Fibroblast of skin of right quadriceps (primary cell): Measurements from ENCODE around the gene DHX34.
"Not testable (repeated sequence)": the region's sequence is repeated elsewhere in the genome, so short reads cannot be mapped to it uniquely, and the experiment has no call there.

Experiments used
- DNase-seq: peaks from one replicate; pipeline ENCODE4 v3.0.0-alpha.2; 2013

DHX34 gene, protein sequence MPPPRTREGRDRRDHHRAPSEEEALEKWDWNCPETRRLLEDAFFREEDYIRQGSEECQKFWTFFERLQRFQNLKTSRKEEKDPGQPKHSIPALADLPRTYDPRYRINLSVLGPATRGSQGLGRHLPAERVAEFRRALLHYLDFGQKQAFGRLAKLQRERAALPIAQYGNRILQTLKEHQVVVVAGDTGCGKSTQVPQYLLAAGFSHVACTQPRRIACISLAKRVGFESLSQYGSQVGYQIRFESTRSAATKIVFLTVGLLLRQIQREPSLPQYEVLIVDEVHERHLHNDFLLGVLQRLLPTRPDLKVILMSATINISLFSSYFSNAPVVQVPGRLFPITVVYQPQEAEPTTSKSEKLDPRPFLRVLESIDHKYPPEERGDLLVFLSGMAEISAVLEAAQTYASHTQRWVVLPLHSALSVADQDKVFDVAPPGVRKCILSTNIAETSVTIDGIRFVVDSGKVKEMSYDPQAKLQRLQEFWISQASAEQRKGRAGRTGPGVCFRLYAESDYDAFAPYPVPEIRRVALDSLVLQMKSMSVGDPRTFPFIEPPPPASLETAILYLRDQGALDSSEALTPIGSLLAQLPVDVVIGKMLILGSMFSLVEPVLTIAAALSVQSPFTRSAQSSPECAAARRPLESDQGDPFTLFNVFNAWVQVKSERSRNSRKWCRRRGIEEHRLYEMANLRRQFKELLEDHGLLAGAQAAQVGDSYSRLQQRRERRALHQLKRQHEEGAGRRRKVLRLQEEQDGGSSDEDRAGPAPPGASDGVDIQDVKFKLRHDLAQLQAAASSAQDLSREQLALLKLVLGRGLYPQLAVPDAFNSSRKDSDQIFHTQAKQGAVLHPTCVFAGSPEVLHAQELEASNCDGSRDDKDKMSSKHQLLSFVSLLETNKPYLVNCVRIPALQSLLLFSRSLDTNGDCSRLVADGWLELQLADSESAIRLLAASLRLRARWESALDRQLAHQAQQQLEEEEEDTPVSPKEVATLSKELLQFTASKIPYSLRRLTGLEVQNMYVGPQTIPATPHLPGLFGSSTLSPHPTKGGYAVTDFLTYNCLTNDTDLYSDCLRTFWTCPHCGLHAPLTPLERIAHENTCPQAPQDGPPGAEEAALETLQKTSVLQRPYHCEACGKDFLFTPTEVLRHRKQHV

DNA sequence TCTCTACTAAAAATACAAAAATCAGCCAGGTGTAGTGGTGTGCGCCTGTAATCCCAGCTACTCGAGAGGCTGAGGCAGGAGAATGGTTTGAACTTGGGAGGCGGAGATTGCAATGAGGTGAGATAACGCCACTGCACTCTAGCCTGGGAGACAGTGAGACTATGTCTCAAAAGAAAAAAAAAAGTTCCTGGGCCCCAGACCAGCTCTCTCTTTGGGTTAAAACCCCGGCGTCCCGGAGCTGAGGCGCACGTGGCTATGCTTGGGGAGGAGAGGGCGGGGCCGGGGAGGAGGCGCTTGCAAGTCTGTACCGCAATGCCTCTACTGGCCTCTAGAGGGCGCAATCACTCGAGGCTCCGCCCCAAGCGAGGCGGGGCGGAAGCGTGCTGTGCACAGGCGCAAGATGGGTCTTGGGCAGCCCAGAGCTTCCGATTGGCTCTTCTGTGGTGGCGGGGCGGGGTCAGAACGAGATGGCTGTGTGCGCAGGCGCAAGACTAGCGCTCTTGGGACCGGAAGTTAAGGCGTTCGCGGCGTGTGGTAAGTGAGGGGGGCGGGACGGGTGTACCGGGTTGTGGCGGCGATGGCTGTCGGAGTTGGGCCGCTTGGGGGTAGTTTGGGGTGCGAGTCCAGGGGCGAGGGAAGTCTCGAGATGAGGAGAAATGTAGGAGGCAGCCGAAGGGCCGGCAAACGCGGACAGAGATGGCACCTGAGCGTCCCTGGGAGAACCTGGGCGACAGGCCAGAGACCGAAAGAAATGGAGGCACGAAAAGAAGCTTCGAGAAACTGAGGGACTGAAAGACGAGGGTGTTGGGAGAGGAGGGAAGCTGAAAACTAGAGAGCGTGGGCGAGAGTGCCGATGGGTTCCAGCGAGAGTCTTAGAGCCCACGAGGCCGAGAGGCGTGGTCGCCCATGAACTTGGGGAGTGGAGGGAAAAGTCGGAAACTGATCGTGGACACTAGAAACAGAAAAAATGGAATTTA is at the start of gene DHX34:
DHX34 (plus strand) TSS at position 497 of the 977 bp plus-strand sequence. CDS start 3,716 bp downstream, outside the sequence.
- DNase-seq: peak; percentile 98

DNA sequence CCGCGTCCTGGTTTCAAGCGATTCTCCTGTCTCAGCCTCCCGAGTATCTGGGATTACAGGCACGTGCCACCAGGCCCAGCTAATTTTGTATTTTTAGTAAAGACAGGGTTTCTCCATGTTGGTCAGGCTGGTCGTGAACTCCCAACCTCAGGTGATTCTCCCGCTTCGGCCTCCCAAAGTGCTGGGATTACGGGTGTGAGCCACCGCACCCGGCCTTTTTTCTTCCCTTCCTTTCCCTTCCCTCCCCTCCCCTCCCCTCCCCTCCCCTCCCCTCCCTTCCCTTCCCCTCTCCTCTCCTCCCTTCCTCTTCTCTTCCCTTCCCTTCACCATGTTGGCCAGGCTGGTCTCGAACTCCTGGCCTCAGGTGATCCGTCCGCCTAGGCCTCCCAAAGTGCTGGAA is 48.2 kb upstream of the DHX34 start:
- DNase-seq: not testable (repeated sequence)

DNA sequence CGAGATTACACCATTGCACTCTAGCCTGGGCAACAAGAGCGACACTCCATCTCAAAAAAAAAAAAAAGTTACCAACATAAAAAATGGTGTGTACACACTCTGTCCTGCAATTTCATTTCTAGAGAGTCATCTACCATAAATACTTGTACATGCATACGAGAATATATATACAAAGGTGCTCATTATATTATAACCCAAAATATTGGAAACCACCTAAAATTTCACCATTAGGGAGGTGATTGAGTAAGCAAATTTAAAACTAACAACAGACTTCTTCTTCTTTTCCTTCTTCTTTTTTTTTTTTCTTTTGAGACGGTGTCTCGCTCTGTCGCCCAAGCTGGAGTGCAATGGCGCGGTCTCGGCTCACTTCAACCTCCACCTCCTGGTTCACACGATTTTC is 46.9 kb upstream of the DHX34 start:
- no peak for DNase-seq

DNA sequence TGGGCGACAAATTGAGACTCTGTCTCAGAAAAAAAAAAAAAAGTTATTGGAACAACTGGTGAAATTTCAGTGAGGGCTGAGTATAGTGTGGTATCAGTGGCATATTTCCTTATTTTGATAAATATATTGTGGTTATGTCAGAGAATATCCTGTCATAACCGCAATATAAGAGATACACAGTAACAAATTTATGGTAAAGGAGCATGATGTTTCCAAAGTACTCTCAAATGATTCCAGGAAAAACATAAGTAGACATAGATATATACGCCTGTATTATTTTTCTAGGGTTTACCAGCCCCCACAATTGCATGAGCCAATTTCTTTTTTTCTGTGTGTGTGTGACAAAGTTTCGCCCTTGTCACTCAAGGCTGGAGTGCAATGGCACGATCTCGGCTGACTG is 45.1 kb upstream of the DHX34 start:
- no peak for DNase-seq

- DNase-seq: peak; percentile 91
These were observed 43.8 kb upstream of the DHX34 start for GRCh38 chr19:47305309-47305751.

- no peak for DNase-seq
These were observed 42.8 kb upstream of the DHX34 start for GRCh38 chr19:47306303-47306702.

DNA sequence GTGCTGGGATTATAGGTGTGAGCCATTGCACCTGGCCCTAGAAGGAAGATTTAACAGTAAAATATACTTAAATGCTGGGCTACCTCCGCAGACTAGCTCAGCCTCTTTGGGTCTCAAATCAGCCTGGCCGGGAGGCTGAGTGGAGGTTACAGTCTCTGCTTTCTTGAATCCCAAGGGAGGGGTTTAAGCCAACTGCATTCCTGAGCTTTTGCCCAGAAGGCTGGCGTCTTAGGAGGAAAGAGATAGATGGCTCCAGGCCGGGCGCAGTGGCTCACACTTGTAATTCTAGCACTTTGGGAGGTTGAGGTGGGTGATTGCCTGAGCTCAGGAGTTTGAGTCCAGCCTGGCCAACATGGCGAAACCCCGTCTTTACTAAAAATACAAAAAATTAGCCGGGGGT is 40.1 kb upstream of the DHX34 start:
- peak; percentile 30 for DNase-seq

GRCh38 chr19:47309608-47310007 is 39.5 kb upstream of the DHX34 start, which contains the start of gene C5AR1:
Gene C5AR1 (plus strand): TSS chr19:47309861. CDS start chr19:47309896, 35 bp downstream.
- no peak for DNase-seq

- no peak for DNase-seq
These were observed 38.8 kb upstream of the DHX34 start for GRCh38 chr19:47310323-47310722.

- peak; percentile 43 for DNase-seq
These were observed 38.3 kb upstream of the DHX34 start for GRCh38 chr19:47310819-47311218.

GRCh38 chr19:47312366-47313006 is 36.6 kb upstream of the DHX34 start:
- DNase-seq: no peak

GRCh38 chr19:47313754-47314295 is 35.3 kb upstream of the DHX34 start:
- no peak for DNase-seq

DNA sequence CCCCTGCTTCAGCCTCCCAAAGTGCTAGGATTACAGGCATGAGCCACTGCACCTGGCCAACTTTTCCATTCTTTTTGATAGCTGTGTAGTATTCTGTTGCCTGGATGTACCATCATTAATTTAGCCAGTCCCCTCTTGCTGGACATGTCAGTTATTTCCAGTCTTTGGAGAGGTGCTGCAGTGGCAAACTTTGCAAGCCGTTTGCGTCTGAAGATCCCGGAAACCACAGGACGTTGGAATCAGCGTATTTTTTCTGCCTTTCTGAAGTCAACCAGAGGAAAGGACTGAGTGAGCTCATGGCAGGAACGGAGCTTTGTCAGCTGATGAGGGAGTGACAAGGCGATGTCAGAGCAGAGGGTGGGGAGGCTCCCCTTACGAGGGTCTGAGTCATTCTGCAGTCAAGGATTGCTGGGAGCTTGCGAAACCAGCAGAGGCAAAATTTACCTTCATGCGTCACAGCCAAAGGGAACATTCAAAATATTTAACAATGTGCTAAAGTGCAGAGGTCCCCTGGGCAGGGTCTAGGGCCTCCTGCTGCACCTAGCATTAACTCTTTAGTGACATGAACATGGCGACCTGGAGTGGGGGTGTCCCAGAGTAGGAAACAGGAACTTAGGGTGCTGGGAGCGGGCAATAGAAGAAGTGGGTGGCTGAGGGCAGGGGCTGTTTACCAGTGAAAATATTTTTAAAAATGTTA is 33.8 kb upstream of the DHX34 start:
- peak; percentile 87 for DNase-seq

DNA sequence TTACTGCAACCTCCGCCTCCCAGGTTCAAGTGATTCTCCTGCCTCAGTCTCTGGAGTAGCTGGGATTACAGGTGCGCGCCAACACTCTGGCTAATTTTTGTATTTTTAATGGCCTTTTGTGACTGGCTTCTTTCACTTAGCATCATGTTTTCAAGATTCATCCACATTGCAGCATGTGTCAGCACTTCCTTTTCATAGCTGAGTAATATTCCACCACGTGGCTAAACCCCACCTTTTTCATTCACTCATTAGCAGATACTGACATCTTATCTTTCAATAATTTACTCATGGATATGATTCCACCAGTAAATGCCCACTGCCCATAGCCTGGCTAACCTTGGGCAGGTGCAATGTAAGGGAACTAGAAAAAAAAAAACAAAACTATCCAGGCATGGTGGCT is 32.6 kb upstream of the DHX34 start:
- no peak for DNase-seq

DNA sequence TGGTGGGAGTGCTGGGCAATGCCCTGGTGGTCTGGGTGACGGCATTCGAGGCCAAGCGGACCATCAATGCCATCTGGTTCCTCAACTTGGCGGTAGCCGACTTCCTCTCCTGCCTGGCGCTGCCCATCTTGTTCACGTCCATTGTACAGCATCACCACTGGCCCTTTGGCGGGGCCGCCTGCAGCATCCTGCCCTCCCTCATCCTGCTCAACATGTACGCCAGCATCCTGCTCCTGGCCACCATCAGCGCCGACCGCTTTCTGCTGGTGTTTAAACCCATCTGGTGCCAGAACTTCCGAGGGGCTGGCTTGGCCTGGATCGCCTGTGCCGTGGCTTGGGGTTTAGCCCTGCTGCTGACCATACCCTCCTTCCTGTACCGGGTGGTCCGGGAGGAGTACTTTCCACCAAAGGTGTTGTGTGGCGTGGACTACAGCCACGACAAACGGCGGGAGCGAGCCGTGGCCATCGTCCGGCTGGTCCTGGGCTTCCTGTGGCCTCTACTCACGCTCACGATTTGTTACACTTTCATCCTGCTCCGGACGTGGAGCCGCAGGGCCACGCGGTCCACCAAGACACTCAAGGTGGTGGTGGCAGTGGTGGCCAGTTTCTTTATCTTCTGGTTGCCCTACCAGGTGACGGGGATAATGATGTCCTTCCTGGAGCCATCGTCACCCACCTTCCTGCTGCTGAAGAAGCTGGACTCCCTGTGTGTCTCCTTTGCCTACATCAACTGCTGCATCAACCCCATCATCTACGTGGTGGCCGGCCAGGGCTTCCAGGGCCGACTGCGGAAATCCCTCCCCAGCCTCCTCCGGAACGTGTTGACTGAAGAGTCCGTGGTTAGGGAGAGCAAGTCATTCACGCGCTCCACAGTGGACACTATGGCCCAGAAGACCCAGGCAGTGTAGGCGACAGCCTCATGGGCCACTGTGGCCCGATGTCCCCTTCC is 28.9 kb upstream of the DHX34 start:
- no peak for DNase-seq

GRCh38 chr19:47321630-47322029 is 27.5 kb upstream of the DHX34 start:
- DNase-seq: no peak

DNA sequence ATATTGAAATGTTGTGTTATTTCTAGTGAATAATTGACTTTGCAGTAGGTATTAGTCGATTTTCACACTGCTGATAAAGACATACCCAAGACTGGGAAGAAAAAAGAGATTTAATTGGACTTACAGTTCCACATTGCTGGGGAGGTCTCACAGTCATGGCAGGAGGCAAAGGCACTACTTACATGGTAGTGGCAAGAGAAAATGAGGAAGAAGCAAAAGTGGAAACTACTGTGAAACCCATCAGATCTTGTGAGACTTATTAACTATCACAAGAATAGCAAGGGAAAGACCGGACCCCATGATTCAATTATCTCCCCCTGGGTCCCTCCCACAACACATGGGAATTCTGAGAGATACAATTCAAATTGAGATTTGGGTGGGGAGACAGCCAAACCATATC is 27.1 kb upstream of the DHX34 start:
- no peak for DNase-seq

GRCh38 chr19:47323409-47323808 is 25.7 kb upstream of the DHX34 start:
- DNase-seq: no peak

DNA sequence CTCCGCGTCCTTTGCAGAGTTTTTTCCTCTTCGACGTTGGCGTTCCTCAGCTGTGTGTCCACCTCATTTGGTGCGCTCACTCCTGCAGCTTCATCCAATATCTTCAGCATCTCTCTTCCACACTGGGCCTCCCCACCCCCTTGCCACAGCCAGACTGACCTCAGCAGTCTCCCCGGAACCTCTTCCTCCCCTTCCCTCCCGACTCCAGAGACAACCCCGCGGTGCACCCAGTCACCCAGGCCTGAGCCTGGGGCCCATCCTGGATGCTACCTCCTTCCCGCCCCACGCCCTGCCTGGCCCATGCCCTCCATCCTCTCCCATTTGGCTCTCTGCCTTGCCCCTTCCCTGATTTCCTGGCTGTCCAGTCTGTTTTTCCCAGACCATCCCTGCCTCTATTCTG is 25.2 kb upstream of the DHX34 start:
- no peak for DNase-seq
